DND-41 (cell line): Measurements from ENCODE around the gene ANKRD12.

Source experiments
- CTCF ChIP-seq: IDR thresholded peaks from 2 replicates; pipeline ENCODE4 v1.5.1; 2012; ENCODE audit warnings: borderline replicate concordance, low read length, moderate library complexity, mild to moderate bottlenecking; ENCODE audit not compliant: poor library complexity, severe bottlenecking; ENCODE audit errors: extremely low read depth
- EZH2 ChIP-seq: IDR thresholded peaks from 3 replicates; pipeline ENCODE4 v1.6.1; 2012; ENCODE audit warnings: borderline replicate concordance, low read depth, mild to moderate bottlenecking, moderate library complexity, low read length, inconsistent platforms; ENCODE audit not compliant: severe bottlenecking

GRCh38 chr18:9136315-9137155 lies at the start of gene ANKRD12:
- TF ChIP-seq CTCF (no peak), EZH2 (no peak)
